CD8-positive, alpha-beta memory T cell (primary cell): ENCODE measurements around the gene C20orf173. TPM values are rescaled to one million over a fixed set of nuclear protein-coding genes. Genes with fewer than 3 reads are reported as not detected.
"Not testable (repeated sequence)": the region's sequence is repeated elsewhere in the genome, so short reads cannot be mapped to it uniquely, and the experiment has no call there.

Experiments
- CTCF ChIA-PET: fragments of 350-600 bp; sonication (Branson Sonifier 250); formaldehyde crosslinking; loops from one replicate; lab custom pipeline; 2021; ENCODE audit warnings: antibody characterized with exemption; lab: Charles Lee
- POLR2A ChIA-PET: fragments of 350-600 bp; sonication (Branson Sonifier 250); formaldehyde crosslinking; loops from one replicate; lab custom pipeline; 2021; ENCODE audit warnings: antibody characterized with exemption; lab: Charles Lee
- DNase-seq, 5 donors: peaks; one replicate each; pipeline versions ENCODE4 v3.0.0 to v3.0.0-alpha.2; 2020 to 2022; ENCODE audit warnings: mixed read lengths in 1 of 5
- H3K27ac ChIP-seq: one replicate; pipeline ENCODE4 v1.7.0; 2013; ENCODE audit warnings: low read depth, mild to moderate bottlenecking, low read length, moderate library complexity
- H3K27me3 ChIP-seq: 2 replicates; pipeline ENCODE4 v1.7.0; 2013; ENCODE audit warnings: low read length, mild to moderate bottlenecking; ENCODE audit not compliant: insufficient read depth, poor library complexity, severe bottlenecking
- H3K36me3 ChIP-seq: 2 replicates; pipeline ENCODE4 v1.7.0; 2013; ENCODE audit warnings: mild to moderate bottlenecking, low read length, moderate library complexity; ENCODE audit not compliant: insufficient read depth
- H3K4me1 ChIP-seq: 2 replicates; pipeline ENCODE4 v1.7.0; 2013; ENCODE audit warnings: mild to moderate bottlenecking, low read length, moderate library complexity; ENCODE audit not compliant: insufficient read depth
- H3K4me3 ChIP-seq: 2 replicates; pipeline ENCODE4 v1.7.0; 2013; ENCODE audit warnings: mild to moderate bottlenecking, low read length
- H3K9me3 ChIP-seq: 2 replicates; pipeline ENCODE4 v1.7.0; 2013; ENCODE audit warnings: mild to moderate bottlenecking, low read length
- H3K27ac Mint-ChIP-seq, 8 donors: one replicate each; pipeline ENCODE4 v1.8.0; 2020 to 2021; ENCODE audit warnings: mixed read lengths in 8 of 8, mild to moderate bottlenecking in 6 of 8, inconsistent platforms in 3 of 8, moderate library complexity in 3 of 8
- H3K27me3 Mint-ChIP-seq, 2 donors: one replicate each; pipeline ENCODE4 v1.8.0; 2020 to 2021; ENCODE audit warnings: mixed read lengths in 2 of 2, mild to moderate bottlenecking in 1 of 2, moderate library complexity in 1 of 2
- H3K36me3 Mint-ChIP-seq, 3 donors: one replicate each; pipeline ENCODE4 v1.8.0; 2020 to 2021; ENCODE audit warnings: mixed read lengths in 3 of 3, inconsistent platforms in 1 of 3, mild to moderate bottlenecking in 1 of 3
- H3K4me1 Mint-ChIP-seq, 3 donors: one replicate each; pipeline ENCODE4 v1.8.0; 2020 to 2021; ENCODE audit warnings: mixed read lengths in 3 of 3, inconsistent platforms in 1 of 3, mild to moderate bottlenecking in 1 of 3
- H3K4me3 Mint-ChIP-seq, 7 donors: one replicate each; pipeline ENCODE4 v1.8.0; 2020 to 2021; ENCODE audit warnings: mixed read lengths in 7 of 7, mild to moderate bottlenecking in 6 of 7, moderate library complexity in 4 of 7, inconsistent platforms in 2 of 7
- H3K9me3 Mint-ChIP-seq, 5 donors: one replicate each; pipeline ENCODE4 v1.8.0; 2020 to 2022; ENCODE audit warnings: mixed read lengths in 5 of 5, mild to moderate bottlenecking in 3 of 5, moderate library complexity in 2 of 5, inconsistent platforms in 1 of 5
- polyA plus RNA-seq: library from polyadenylated mRNA; unstranded; fragments of 300-500 nt; fragmentation: Illumina TruSeq; gene quantifications from one replicate; pipeline ENCODE4 v1.2.3, GENCODE V29; 2021
- total RNA-seq, 2 experiments: library from RNA; stranded (reverse); gene quantifications; one replicate each; pipeline ENCODE4 v1.2.3, GENCODE V29; 2021

Gene C20orf173
- total and polyA plus RNA-seq, 3 experiments from 2014 or later, result not detected

DNA sequence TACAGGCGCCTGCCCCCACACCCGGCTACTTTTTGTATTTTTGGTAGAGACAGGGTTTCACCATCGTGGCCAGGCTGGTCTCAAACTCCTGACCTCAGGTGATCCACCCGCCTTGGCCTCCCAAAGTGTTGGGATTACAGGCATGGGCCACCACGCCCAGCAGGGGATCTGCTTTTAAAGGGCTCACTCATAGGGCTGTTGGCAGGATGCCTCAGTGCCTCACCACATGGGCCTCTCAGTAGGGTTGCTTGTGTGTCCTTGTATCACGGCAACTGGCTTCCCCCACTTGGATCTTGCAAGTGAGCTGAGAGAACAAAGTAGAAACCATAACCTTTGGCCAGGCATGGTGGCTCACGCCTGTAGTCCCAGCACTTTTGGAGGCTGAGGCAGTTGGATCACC lies 15.5 kb upstream of the C20orf173 start:
- H3K27me3 ChIP-seq, H3K27me3 Mint-ChIP-seq, POLR2A ChIA-PET, H3K9me3 ChIP-seq, H3K9me3 Mint-ChIP-seq, H3K4me3 ChIP-seq, H3K4me3 Mint-ChIP-seq, H3K27ac Mint-ChIP-seq, H3K27ac ChIP-seq, DNase-seq: not testable (repeated sequence)
- H3K36me3 Mint-ChIP-seq, result peaks cover 0 to 35% (median 5%) of the 10 kb centered on the region in 3 donors
- Histone ChIP-seq H3K4me1 (peaks cover 21% of the 10 kb centered on the region), H3K36me3 (peaks cover 11% of the 10 kb centered on the region)
- peaks cover 15 to 30% (median 23%) of the 10 kb centered on the region in 3 donors for H3K4me1 Mint-ChIP-seq
- CTCF ChIA-PET, result interaction anchor here (0.6 kb wide), 1 partner anchor 410 kb away, joined by 3 read pairs; no protein-coding TSS in a partner anchor

DNA sequence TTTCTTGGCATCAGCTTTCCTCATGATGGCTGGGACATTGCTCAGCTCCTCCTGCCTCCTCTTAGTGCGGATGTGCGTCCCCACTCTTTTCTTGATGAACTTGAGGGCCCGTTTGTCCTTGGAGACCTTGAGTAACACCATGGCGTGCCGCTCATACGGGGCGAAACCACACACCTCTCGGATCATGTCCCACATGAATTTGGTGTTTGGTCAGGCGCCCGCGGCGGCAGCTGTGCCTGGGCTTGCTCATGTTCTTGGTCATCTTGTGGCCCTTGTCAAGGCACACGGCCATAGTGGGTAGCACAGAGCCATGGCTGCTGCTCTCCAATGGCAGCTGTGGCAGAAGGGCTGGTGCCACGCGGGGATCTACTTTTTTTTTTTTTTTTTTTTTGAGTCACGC lies 15.0 kb upstream of the C20orf173 start:
- Histone ChIP-seq H3K27ac (no peak overlapping the region), H3K27me3 (no peaks in the 10 kb centered on the region), H3K4me1 (peaks cover 21% of the 10 kb centered on the region), H3K4me3 (no peak overlapping the region), H3K9me3 (no peaks in the 10 kb centered on the region), H3K36me3 (peaks cover 11% of the 10 kb centered on the region)
- Mint-ChIP-seq H3K27ac (no peak overlapping the region), H3K4me3 (no peak overlapping the region), H3K27me3 (no peaks in the 10 kb centered on the region), H3K9me3 (no peaks in the 10 kb centered on the region), H3K36me3 (peaks cover 0 to 32% (median 3%) of the 10 kb centered on the region in 3 donors), H3K4me1 (peaks cover 15 to 30% (median 23%) of the 10 kb centered on the region in 3 donors)
- POLR2A ChIA-PET, result no interaction called here
- no peak for DNase-seq
- CTCF ChIA-PET, result interaction anchor here (0.6 kb wide), 1 partner anchor 410 kb away, joined by 3 read pairs; no protein-coding TSS in a partner anchor

DNA sequence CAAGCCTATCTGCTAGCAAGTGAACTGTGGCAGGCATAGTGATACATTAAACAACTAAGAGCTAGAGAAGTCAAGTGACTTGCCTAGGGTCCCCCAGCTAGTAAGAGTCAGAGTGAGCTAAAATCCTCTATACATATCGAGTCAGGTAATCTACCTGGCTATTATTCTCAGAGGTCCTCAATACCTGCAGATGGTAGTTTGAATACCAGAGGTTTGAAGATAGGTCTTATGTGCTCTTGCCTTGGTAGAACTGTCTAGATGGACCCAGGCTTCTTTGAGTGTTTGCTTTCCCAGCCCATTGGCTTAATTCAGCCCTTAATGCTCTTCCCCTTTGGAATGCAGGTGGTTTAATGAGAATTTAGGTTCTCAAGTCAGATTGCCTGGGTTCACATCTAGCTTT lies 13.5 kb upstream of the C20orf173 start:
- Mint-ChIP-seq H3K4me3 (peak overlapping the region; percentile 70 to 92 (median 88)), H3K9me3 (no peaks in the 10 kb centered on the region), H3K4me1 (peaks cover 15 to 30% (median 23%) of the 10 kb centered on the region in 3 donors), H3K27ac (peak overlapping the region; percentile 52 to 95 (median 82)), H3K27me3 (no peaks in the 10 kb centered on the region), H3K36me3 (peaks cover 0 to 20% (median 3%) of the 10 kb centered on the region in 3 donors)
- ChIA-PET POLR2A (interaction anchor here (1.8 kb wide), 1 partner anchor 411 kb away, joined by 5 read pairs; the partner anchor contains the start of gene SCAND1), CTCF (interaction anchor here (0.9 to 1.0 kb wide), 2 partner anchors 199 to 411 kb away, joined by 3 read pairs; partner anchors contain the start of genes RBM39 and SCAND1)
- H3K4me3 ChIP-seq, result no peak overlapping the region
- no peak for DNase-seq
- H3K36me3 ChIP-seq, result peaks cover 6% of the 10 kb centered on the region
- no peaks in the 10 kb centered on the region for H3K27me3 ChIP-seq
- peaks cover 21% of the 10 kb centered on the region for H3K4me1 ChIP-seq
- peak overlapping the region; percentile 70 for H3K27ac ChIP-seq
- no peaks in the 10 kb centered on the region for H3K9me3 ChIP-seq

DNA sequence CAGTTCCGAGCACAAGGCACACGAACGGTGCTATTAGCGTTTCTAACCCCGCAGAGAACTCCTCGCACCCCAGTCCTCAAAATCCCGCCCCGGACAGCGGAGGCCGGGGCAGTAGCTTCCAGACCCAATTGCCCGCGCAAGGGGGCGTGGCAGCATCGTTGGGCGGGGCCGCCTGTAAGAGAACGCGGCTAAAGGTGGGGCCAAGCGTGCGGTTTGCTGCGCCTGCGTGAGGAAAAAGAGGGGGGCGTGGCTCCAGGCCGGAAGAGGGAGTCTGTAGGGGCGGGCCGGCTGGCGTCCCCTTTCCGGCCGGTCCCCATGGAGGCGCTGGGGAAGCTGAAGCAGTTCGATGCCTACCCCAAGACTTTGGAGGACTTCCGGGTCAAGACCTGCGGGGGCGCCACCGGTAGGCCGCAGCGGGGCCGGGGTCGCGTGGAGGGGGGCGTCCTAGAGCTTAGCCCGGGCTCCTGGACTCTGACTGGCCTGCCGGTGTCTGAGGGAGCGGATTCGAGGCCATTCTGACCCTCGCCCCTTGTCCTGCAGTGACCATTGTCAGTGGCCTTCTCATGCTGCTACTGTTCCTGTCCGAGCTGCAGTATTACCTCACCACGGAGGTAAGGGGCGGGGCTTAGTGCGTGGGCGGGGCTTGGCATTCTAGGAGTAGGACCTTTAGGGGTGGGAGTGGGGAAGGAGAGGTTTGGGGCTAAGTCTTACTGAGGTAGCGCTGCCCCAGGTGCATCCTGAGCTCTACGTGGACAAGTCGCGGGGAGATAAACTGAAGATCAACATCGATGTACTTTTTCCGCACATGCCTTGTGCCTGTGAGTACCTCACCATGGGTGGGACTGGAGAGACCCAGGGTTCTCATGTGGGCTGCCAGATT lies 12.6 kb upstream of the C20orf173 start, which contains the start of gene ERGIC3:
TSS of gene ERGIC3 (plus strand) at position 296 of the 880 bp plus-strand sequence. CDS start at position 316, 20 bp downstream.
- no peaks in the 10 kb centered on the region for H3K9me3 Mint-ChIP-seq
- H3K4me3 ChIP-seq, result peak within 1 kb of the TSS; percentile 87
- no peaks in the 10 kb centered on the region for H3K27me3 Mint-ChIP-seq
- peaks cover 21% of the 10 kb centered on the region for H3K4me1 ChIP-seq
- ChIA-PET POLR2A (interaction anchor here (0.7 to 1.8 kb wide), 4 partner anchors 74 to 412 kb away, joined by 3 to 5 read pairs (median 4); partner anchors contain the start of genes CPNE1, RBM12, RBM39 and SCAND1), CTCF (interaction anchor here (0.9 to 1.3 kb wide), 3 partner anchors 59 to 412 kb away, joined by 3 to 5 read pairs (median 3); partner anchors contain the start of genes RBM39 and SCAND1)
- peaks cover 6% of the 10 kb centered on the region for H3K36me3 ChIP-seq
- peak within 1 kb of the TSS; percentile 70 for H3K27ac ChIP-seq
- H3K27me3 ChIP-seq, result no peaks in the 10 kb centered on the region
- H3K4me3 Mint-ChIP-seq, result peak within 1 kb of the TSS; percentile 85 to 97 (median 90)
- no peaks in the 10 kb centered on the region for H3K9me3 ChIP-seq
- peak; percentile 95 to 97 (median 96) for DNase-seq
- H3K36me3 Mint-ChIP-seq, result peaks cover 0 to 14% (median 3%) of the 10 kb centered on the region in 3 donors
- H3K27ac Mint-ChIP-seq, result peak within 1 kb of the TSS; percentile 59 to 95 (median 88)
- peaks cover 15 to 30% (median 23%) of the 10 kb centered on the region in 3 donors for H3K4me1 Mint-ChIP-seq

DNA sequence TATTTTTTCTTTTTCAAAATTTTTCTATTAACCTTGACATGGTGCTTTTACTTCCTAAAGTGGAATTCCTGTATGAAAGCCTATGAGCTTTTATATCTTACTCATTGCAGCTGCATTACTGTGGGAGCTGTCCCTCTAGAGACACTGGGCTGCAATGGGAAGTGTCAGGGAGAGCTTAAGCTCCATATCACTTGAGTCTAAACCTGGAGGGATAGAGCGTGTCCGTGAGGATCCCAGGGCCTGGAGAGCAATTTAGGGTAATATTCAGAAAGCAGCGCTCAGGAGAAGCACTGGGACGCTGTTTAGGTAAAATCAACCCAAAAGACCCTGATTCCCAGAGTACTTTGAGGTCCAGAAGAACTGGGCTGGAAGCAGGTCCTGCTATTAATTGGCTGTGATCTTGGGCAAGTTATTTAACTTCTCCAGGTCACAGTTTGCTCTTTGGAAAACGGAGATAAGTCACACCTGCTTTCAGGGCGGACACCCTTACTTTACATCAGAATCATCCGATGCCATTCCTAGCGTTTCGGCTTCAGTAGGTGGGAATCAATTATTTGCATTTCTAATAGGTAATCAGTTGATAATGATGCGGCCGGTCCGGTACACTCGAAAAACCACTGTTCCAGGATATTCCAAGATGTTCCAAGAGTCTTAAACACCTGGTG lies 11.8 kb upstream of the C20orf173 start:
- Histone ChIP-seq H3K36me3 (peaks cover 6% of the 10 kb centered on the region), H3K9me3 (no peaks in the 10 kb centered on the region), H3K4me1 (peaks cover 21% of the 10 kb centered on the region), H3K27me3 (no peaks in the 10 kb centered on the region), H3K27ac (peak overlapping the region; percentile 70), H3K4me3 (peak overlapping the region; percentile 87)
- peak overlapping the region; percentile 85 to 97 (median 90) for H3K4me3 Mint-ChIP-seq
- H3K36me3 Mint-ChIP-seq, result peaks cover 0 to 14% (median 3%) of the 10 kb centered on the region in 3 donors
- no peaks in the 10 kb centered on the region for H3K9me3 Mint-ChIP-seq
- no peak for DNase-seq
- H3K27me3 Mint-ChIP-seq, result no peaks in the 10 kb centered on the region
- ChIA-PET CTCF (interaction anchor here (1.3 kb wide), 1 partner anchor 60 kb away, joined by 5 read pairs; no protein-coding TSS in a partner anchor), POLR2A (interaction anchor here (0.6 to 0.8 kb wide), 3 partner anchors 74 to 201 kb away, joined by 3 to 9 read pairs (median 4); partner anchors contain the start of genes CEP250, RBM39 and SPAG4)
- peaks cover 15 to 30% (median 23%) of the 10 kb centered on the region in 3 donors for H3K4me1 Mint-ChIP-seq
- H3K27ac Mint-ChIP-seq, result peak overlapping the region; percentile 59 to 95 (median 88)

DNA sequence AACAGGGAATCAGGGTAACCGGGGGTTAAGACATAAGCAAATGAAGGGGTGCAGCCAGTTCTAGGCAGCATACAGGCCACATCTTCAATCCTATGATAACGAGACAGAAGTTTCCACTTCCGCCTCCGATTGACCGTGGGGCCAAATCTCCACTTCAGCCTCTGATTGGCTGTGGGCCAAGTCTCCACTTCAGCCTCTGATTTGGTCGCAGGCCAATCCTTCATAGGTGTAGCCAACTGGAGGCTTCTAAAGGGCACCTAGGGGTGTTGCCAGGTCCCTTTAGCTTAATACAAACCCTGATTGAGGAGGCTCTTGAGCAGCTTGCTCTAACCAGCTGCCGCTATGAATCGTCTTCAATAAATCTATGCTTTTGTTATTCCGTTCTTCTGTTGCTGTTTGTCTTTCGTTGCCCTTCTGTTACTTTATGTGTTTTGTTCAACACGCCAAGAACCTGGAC lies 10.3 kb upstream of the C20orf173 start:
- no peaks in the 10 kb centered on the region for H3K9me3 ChIP-seq
- no peak overlapping the region for H3K4me3 ChIP-seq
- no peaks in the 10 kb centered on the region for H3K27me3 ChIP-seq
- H3K4me3 Mint-ChIP-seq, result peak overlapping the region in 2 of 7 donors; percentile 28 to 64
- DNase-seq, result no peak
- H3K27ac Mint-ChIP-seq, result peak overlapping the region in 1 of 8 donors; percentile 61
- H3K9me3 Mint-ChIP-seq, result no peaks in the 10 kb centered on the region
- peaks cover 6% of the 10 kb centered on the region for H3K36me3 ChIP-seq
- no peak overlapping the region for H3K27ac ChIP-seq
- H3K4me1 ChIP-seq, result peaks cover 21% of the 10 kb centered on the region
- CTCF ChIA-PET, result no interaction called here
- H3K4me1 Mint-ChIP-seq, result peaks cover 15 to 30% (median 23%) of the 10 kb centered on the region in 3 donors
- peaks cover 0 to 14% (median 3%) of the 10 kb centered on the region in 3 donors for H3K36me3 Mint-ChIP-seq
- POLR2A ChIA-PET, result no interaction called here
- H3K27me3 Mint-ChIP-seq, result no peaks in the 10 kb centered on the region

DNA sequence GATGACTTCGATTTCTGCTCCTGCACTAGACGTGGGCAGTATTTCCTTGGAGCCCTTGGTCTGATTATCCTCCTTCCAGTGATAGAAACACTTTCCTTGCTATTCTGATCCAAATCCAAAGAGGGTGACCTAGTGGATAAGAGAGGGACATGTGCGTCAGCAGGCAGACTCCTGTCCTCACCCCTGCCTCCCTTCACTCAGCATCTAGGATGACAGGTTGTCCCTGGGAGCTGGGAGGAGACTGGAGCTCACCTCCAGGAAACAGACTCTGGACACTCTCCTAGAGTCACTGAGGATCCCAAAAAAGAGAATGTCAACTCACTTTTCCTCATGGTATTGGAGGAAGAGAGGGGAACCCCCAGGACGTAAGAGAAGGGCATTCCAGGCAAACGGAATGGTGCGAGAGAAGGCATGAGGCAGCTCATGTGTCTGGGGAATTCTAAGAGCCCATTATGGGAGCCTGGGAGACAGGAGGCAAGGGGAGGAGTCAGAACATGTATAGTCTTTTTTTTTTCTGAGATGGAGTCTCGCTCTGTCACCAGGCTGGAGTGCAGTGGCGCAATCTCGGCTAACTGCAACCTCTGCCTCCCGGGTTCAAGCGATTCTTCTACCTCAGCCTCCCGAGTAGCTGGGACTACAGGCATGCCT lies 2.2 kb downstream of the C20orf173 start:
- Mint-ChIP-seq H3K27ac (peak overlapping the region in 2 of 8 donors; percentile 27 to 29), H3K4me1 (no peaks in the 10 kb centered on the region), H3K27me3 (peaks cover 0 to 3% of the 10 kb centered on the region in 2 donors), H3K36me3 (no peaks in the 10 kb centered on the region), H3K9me3 (no peaks in the 10 kb centered on the region), H3K4me3 (no peak overlapping the region)
- Histone ChIP-seq H3K9me3 (no peaks in the 10 kb centered on the region), H3K4me3 (no peak overlapping the region), H3K36me3 (no peaks in the 10 kb centered on the region), H3K4me1 (no peaks in the 10 kb centered on the region), H3K27me3 (no peaks in the 10 kb centered on the region), H3K27ac (no peak overlapping the region)
- DNase-seq, result no peak
- CTCF ChIA-PET, result no interaction called here
- POLR2A ChIA-PET, result no interaction called here
